ENCODE data around the gene TDP2.

TDP2 gene

GRCh38 chr6:24692415-24692814 lies 25.7 kb upstream of the TDP2 start:
- no peak for TF ChIP-seq CTCF (IDR thresholded peaks at IDR 0.05; ENCODE audit: control extremely low read depth, extremely low read depth, low read depth, missing control alignments)
- no peak for DNase-seq (ENCODE audit: extremely low spot score)
- ChIA-PET CTCF (interaction anchor here (1.5 kb wide), 2 partner anchors 26 to 112 kb away, joined by 3 to 6 read pairs; partner anchors contain the start of genes ACOT13 and TDP2), POLR2A (no interaction called here)

GRCh38 chr6:24692003-24692402 lies 25.3 kb upstream of the TDP2 start:
- ChIA-PET POLR2A (no interaction called here), CTCF (interaction anchor here (1.5 kb wide), 2 partner anchors 25 to 111 kb away, joined by 3 to 6 read pairs; partner anchors contain the start of genes ACOT13 and TDP2)
- DNase-seq (ENCODE audit: extremely low spot score), result no peak
- no peak for TF ChIP-seq CTCF (IDR thresholded peaks at IDR 0.05; ENCODE audit: control extremely low read depth, extremely low read depth, low read depth, missing control alignments)

- no peak for TF ChIP-seq CTCF (IDR thresholded peaks at IDR 0.05; ENCODE audit: control extremely low read depth, extremely low read depth, low read depth, missing control alignments)
- POLR2A ChIA-PET, result interaction anchor here (0.6 kb wide), 1 partner anchor 132 kb away, joined by 3 read pairs; no protein-coding TSS in a partner anchor
- CTCF ChIA-PET, result interaction anchor here (1.7 kb wide), 1 partner anchor 170 kb away, joined by 4 read pairs; no protein-coding TSS in a partner anchor
- no peak for DNase-seq (ENCODE audit: extremely low spot score)
Measured at GRCh38 chr6:24691550-24691949, 24.9 kb upstream of the TDP2 start.

GRCh38 chr6:24690593-24690992 lies 23.9 kb upstream of the TDP2 start:
- ChIA-PET POLR2A (no interaction called here), CTCF (interaction anchor here (1.7 to 2.9 kb wide), 2 partner anchors 109 to 169 kb away, joined by 4 to 13 read pairs; no protein-coding TSS in a partner anchor)
- no peak for TF ChIP-seq CTCF (IDR thresholded peaks at IDR 0.05; ENCODE audit: control extremely low read depth, extremely low read depth, low read depth, missing control alignments)
- no peak for DNase-seq (ENCODE audit: extremely low spot score)

GRCh38 chr6:24689964-24690363 lies 23.3 kb upstream of the TDP2 start:
- no peak for DNase-seq (ENCODE audit: extremely low spot score)
- ChIA-PET POLR2A (interaction anchor here (0.6 kb wide), 1 partner anchor 167 kb away, joined by 3 read pairs; no protein-coding TSS in a partner anchor), CTCF (interaction anchor here (1.0 to 2.9 kb wide), 4 partner anchors 109 to 169 kb away, joined by 3 to 13 read pairs (median 4); no protein-coding TSS in a partner anchor)
- TF ChIP-seq CTCF (IDR thresholded peaks at IDR 0.05; ENCODE audit: control extremely low read depth, extremely low read depth, low read depth, missing control alignments), result no peak

GRCh38 chr6:24686946-24687345 lies 20.2 kb upstream of the TDP2 start:
- ChIA-PET POLR2A (no interaction called here), CTCF (no interaction called here)
- no peak for DNase-seq (ENCODE audit: extremely low spot score)
- TF ChIP-seq CTCF (IDR thresholded peaks at IDR 0.05; ENCODE audit: control extremely low read depth, extremely low read depth, low read depth, missing control alignments), result no peak

All from GM10248 (cell line).